ENCODE results near the gene ERAS. TPM values are rescaled to one million over a fixed set of nuclear protein-coding genes. Genes with fewer than 3 reads are reported as not detected.

Gene ERAS
- polyA plus RNA-seq, 3 donors, result 0.13 TPM; not detected in 2

- H3K36me3 Mint-ChIP-seq, result no peaks in the 10 kb centered on the region
- no peak overlapping the region for H3K4me3 ChIP-seq (replicated peaks in 1 of 3; ENCODE audit: low read depth in 2 of 3, low read length in 3 of 3)
- H3K27ac Mint-ChIP-seq, result peak overlapping the region in 1 of 7 donors; percentile 40
- no peak overlapping the region for H3K9ac ChIP-seq (ENCODE audit: insufficient read depth, low read length, poor library complexity, severe bottlenecking)
- no peaks in the 10 kb centered on the region for H4K20me1 ChIP-seq (ENCODE audit: insufficient read depth, low read length)
- DNase-seq, result no peak
- intact Hi-C loops (cut with micrococcal nuclease), result loop anchor here in 1 of 2 donors (10.0 kb wide), 1 partner anchor 50 kb away; no protein-coding TSS in a partner anchor
- H3K9me3 ChIP-seq (replicated peaks in 1 of 2; ENCODE audit: control insufficient read depth in 1 of 2, insufficient read depth in 1 of 2, low read length in 2 of 2), result no peaks in the 10 kb centered on the region
- H3K79me2 ChIP-seq (ENCODE audit: insufficient read depth, low read length), result no peaks in the 10 kb centered on the region
- no peaks in the 10 kb centered on the region for H3K36me3 ChIP-seq (replicated peaks in 1 of 2; ENCODE audit: control insufficient read depth in 1 of 2, insufficient read depth in 2 of 2, low read length in 2 of 2)
- no peak overlapping the region for H3K4me3 Mint-ChIP-seq
- peaks cover 7% of the 10 kb centered on the region for H3K4me1 Mint-ChIP-seq
- H3K27ac ChIP-seq (ENCODE audit: low read depth in 1 of 2, low read length in 2 of 2), result no peak overlapping the region
- no peak overlapping the region for H2AFZ ChIP-seq (ENCODE audit: insufficient read depth, low read depth, low read length, poor library complexity, severe bottlenecking)
- H3K27me3 Mint-ChIP-seq (ENCODE audit: low read depth in 3 of 3), result peaks cover 0 to 5% (median 0%) of the 10 kb centered on the region in 3 donors
- no peak overlapping the region for H3K4me2 ChIP-seq (replicated peaks; ENCODE audit: extremely low read depth, low read length, poor library complexity, severe bottlenecking)
- no CpG with 5 or more reads among the region's 8 CpGs for WGBS (ENCODE audit: insufficient coverage)
- no peaks in the 10 kb centered on the region for H3K9me3 Mint-ChIP-seq
- TF ChIP-seq, protein P1, sequence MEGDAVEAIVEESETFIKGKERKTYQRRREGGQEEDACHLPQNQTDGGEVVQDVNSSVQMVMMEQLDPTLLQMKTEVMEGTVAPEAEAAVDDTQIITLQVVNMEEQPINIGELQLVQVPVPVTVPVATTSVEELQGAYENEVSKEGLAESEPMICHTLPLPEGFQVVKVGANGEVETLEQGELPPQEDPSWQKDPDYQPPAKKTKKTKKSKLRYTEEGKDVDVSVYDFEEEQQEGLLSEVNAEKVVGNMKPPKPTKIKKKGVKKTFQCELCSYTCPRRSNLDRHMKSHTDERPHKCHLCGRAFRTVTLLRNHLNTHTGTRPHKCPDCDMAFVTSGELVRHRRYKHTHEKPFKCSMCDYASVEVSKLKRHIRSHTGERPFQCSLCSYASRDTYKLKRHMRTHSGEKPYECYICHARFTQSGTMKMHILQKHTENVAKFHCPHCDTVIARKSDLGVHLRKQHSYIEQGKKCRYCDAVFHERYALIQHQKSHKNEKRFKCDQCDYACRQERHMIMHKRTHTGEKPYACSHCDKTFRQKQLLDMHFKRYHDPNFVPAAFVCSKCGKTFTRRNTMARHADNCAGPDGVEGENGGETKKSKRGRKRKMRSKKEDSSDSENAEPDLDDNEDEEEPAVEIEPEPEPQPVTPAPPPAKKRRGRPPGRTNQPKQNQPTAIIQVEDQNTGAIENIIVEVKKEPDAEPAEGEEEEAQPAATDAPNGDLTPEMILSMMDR (IDR thresholded peaks at IDR 0.05), result no peak
- H3K4me1 ChIP-seq (ENCODE audit: control insufficient read depth in 1 of 2, insufficient read depth in 2 of 2, low read length in 2 of 2), result peaks cover 0 to 4% of the 10 kb centered on the region in 2 donors
- no peaks in the 10 kb centered on the region for H3K27me3 ChIP-seq (ENCODE audit: control insufficient read depth in 2 of 2, insufficient read depth in 2 of 2, low read length in 2 of 2)
Measured at GRCh38 chrX:48794911-48795515, 31.3 kb upstream of the ERAS start.

- Mint-ChIP-seq H3K36me3 (no peaks in the 10 kb centered on the region), H3K27ac (no peak overlapping the region), H3K4me1 (peaks cover 13% of the 10 kb centered on the region), H3K27me3 (ENCODE audit: low read depth in 3 of 3) (peaks cover 0 to 4% (median 0%) of the 10 kb centered on the region in 3 donors), H3K9me3 (peaks cover 0 to 9% (median 5%) of the 10 kb centered on the region in 7 donors), H3K4me3 (no peak overlapping the region)
- no peaks in the 10 kb centered on the region for H3K36me3 ChIP-seq (replicated peaks in 1 of 2; ENCODE audit: control insufficient read depth in 1 of 2, insufficient read depth in 2 of 2, low read length in 2 of 2)
- no peaks in the 10 kb centered on the region for H3K79me2 ChIP-seq (ENCODE audit: insufficient read depth, low read length)
- H3K9me3 ChIP-seq (replicated peaks in 1 of 2; ENCODE audit: control insufficient read depth in 1 of 2, insufficient read depth in 1 of 2, low read length in 2 of 2), result no peaks in the 10 kb centered on the region
- intact Hi-C loops (cut with micrococcal nuclease), result loop anchor here in 1 of 2 donors (10.0 kb wide), 1 partner anchor 54 kb away; no protein-coding TSS in a partner anchor
- H2AFZ ChIP-seq (ENCODE audit: insufficient read depth, low read depth, low read length, poor library complexity, severe bottlenecking), result no peak overlapping the region
- no peak overlapping the region for H3K27ac ChIP-seq (ENCODE audit: low read depth in 1 of 2, low read length in 2 of 2)
- no peak overlapping the region for H3K4me3 ChIP-seq (replicated peaks in 1 of 3; ENCODE audit: low read depth in 2 of 3, low read length in 3 of 3)
- H3K27me3 ChIP-seq (ENCODE audit: control insufficient read depth in 2 of 2, insufficient read depth in 2 of 2, low read length in 2 of 2), result no peaks in the 10 kb centered on the region
- TF ChIP-seq, protein P1 (IDR thresholded peaks at IDR 0.05), result no peak
- no peaks in the 10 kb centered on the region for H4K20me1 ChIP-seq (ENCODE audit: insufficient read depth, low read length)
- no peak for DNase-seq
- H3K9ac ChIP-seq (ENCODE audit: insufficient read depth, low read length, poor library complexity, severe bottlenecking), result no peak overlapping the region
- H3K4me1 ChIP-seq (ENCODE audit: control insufficient read depth in 1 of 2, insufficient read depth in 2 of 2, low read length in 2 of 2), result peaks cover 16 to 19% of the 10 kb centered on the region in 2 donors
- H3K4me2 ChIP-seq (replicated peaks; ENCODE audit: extremely low read depth, low read length, poor library complexity, severe bottlenecking), result no peak overlapping the region
- no CpG with 5 or more reads among the region's 2 CpGs for WGBS (ENCODE audit: insufficient coverage)
Measured at GRCh38 chrX:48798318-48798717, 28.0 kb upstream of the ERAS start.
